ENCODE data around the gene MAN1A1.
"Not testable (repeated sequence)": the region's sequence is repeated elsewhere in the genome, so short reads cannot be mapped to it uniquely, and the experiment has no call there.

MAN1A1 gene

GRCh38 chr6:119163006-119163405 lies 186.6 kb downstream of the MAN1A1 start:
- no peak for DNase-seq

DNA sequence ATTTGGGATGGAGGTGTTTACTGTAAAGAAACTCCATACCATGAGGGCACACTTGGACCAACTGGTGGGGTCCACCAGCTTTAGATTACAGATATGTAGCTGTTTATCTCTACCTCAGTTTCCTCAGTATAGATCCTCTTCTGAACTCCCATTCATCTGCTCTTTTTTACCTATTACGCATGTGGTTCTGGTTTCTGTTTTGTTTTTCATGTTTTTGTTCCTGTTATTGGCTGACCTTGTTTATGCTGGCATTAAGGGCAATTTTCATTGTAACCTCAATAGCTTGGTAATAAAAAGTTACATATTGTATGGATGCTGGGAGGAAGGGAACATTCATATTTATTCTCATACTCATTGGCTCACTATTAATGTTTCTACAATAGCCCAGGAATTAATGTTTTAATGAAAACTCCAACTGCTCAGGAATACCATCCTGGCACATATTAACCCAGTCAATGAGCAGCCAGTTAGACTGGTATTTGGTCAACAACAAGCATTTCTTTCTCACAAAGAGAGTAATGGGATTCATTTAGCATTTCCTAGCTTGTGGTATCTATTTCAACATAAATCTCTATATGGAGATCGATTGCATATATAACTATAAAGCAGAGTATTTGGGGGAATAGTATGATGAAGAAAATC lies 187.3 kb downstream of the MAN1A1 start:
- no peak for DNase-seq

DNA sequence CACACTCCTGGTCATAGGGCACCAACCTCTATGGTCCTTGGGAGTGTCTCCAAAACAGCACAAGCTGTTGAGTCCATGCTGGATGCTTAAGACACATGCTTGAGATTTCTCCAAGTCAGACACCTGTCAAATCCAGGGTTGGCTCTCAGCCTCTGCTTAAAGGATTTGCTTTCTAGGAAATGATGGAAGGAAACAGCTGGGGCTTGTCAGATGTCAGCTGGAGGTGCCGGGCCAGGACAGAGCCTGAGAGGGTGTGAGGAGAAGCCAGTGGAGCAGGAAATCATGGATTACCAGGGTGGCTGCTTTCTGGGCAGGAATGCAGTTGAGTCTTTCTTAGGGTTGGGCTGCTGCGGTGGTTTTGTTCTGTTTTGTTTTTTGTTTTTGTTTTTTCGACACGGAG lies 188.1 kb downstream of the MAN1A1 start:
- no peak for DNase-seq

DNA sequence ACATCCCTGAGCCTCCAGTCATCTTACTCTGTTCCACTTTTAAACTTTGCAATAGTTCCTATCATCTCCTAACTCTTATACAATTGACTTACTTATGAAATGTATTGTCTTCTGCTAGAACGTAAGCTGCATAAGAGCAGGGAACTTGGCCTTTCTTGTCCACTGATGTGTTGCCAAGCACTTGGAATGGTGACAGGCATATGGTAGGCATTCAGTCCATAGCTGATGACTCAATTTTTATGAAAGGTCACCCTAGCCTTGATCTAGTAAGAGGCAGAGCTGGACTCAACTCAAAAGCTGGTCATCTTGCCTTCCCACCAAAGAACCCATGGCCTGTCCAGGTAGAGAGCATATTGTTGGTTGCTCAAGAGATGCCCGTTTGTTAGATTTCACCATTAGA lies 188.7 kb downstream of the MAN1A1 start:
- no peak for DNase-seq

GRCh38 chr6:119158057-119158848 lies 191.3 kb downstream of the MAN1A1 start:
- DNase-seq, result no peak

GRCh38 chr6:119157506-119157815 lies 192.1 kb downstream of the MAN1A1 start:
- no peak for DNase-seq

- DNase-seq, result no peak
Measured at GRCh38 chr6:119156757-119157505, 192.6 kb downstream of the MAN1A1 start.

DNA sequence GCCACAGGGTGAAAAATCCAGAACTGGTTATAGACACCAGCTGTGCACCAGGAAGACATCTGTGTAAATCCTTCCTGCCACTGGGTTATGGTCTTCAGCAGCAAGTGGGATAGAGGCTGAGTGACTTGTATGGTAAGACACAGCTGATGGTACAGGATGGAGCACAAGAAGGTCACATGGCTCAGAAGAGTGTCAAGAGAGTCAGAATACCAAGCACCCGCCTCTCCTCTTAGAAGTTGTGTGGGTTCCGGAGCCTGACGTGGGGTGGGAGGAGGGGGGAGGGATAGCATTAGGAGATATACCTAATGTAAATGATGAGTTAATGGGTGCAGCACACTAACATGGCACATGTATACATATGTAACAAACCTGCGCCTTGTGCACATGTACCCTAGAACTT lies 193.5 kb downstream of the MAN1A1 start:
- not testable (repeated sequence) for DNase-seq

DNA sequence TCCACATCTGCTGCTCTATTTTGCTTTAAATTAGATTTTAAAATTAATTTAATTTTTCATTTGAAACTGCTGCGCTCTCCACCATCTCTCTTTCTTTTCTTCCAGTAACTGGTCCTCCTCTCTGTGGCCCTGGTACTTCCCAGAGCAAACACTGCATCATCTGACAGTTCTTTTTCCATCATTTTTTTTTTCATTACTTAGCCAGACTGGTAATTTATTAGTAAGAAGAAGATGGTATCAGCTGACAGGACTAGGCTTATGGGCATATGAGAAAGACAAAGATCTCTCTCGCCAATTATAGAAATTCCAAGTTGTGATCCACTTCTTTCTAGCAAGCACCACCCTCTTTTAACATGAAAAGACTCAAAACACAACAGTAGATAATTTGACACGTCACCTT lies 197.4 kb downstream of the MAN1A1 start:
- no peak for DNase-seq

- no peak for DNase-seq
Measured at GRCh38 chr6:119148825-119149525, 200.6 kb downstream of the MAN1A1 start.

GRCh38 chr6:119148098-119148824 lies 201.3 kb downstream of the MAN1A1 start:
- DNase-seq, result no peak

GRCh38 chr6:119147101-119148053 lies 202.2 kb downstream of the MAN1A1 start:
- peak; percentile 43 for DNase-seq

GRCh38 chr6:119145111-119145510 lies 204.4 kb downstream of the MAN1A1 start:
- no peak for DNase-seq

- DNase-seq, result no peak
Measured at GRCh38 chr6:119142637-119143036, 206.9 kb downstream of the MAN1A1 start.

DNA sequence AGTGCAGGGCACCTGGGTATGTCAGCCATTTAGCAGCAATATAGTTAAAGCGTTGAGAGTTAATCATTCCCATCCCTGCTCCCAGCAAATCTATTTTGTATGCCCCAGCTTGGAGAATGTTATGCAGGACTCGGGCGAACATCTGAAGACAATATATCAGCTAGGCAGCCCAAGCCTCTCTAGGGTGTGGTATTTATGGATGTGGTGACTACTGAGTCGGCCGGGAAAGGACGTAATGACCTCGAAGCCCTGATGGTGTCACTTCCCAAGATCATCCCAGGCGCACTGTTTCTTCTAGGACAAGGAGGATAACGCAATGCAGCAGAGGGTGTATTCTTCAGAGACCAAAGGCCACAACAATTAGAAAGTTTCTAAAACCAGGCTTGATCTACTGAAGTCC lies 207.5 kb downstream of the MAN1A1 start:
- no peak for DNase-seq

DNA sequence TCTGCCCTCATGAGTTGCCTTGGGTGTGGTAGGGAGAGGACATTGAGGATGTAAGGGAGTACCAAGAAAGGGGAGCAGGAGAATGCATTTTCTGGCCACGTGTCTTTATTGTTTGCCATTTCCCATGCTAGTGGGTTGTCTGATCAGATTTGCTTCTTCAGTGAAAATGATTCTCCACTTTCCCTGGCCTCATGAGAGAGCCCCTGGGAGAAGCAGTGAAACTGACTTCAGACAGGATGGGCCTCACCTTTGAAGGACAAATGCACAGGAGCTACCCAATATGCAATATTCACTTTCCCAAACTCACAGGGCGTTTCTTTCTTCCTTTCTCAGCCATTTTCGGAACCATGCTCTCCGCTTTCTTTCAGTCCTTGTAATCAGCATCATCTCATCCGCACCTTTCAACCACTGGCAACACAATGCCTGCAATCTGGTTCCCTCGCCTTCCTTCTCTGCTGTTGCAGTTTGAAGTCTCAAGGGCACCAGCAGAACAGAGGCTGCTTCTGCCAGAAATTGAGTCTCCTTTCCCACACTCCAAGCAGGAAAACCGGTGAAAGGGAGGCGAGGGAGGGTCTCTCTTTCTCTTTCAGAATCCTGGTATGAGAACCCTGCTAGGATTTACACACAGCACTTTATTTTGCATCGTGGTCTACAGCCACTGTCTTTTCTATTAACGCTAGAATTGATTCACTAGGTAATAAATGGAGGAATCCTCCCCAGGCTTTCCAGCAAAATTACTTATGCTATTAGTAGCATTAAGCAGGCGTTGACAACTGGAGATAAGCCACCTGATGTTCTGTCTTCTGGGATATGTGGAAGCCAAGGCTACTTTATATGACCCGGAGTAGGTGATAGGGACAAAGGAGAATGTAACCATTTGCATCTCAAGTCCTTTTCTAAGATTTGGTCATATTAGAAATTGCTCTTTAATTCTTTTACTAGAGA lies 209.1 kb downstream of the MAN1A1 start:
- DNase-seq, result no peak

GRCh38 chr6:119138906-119139541 lies 210.5 kb downstream of the MAN1A1 start:
- DNase-seq, result no peak

DNA sequence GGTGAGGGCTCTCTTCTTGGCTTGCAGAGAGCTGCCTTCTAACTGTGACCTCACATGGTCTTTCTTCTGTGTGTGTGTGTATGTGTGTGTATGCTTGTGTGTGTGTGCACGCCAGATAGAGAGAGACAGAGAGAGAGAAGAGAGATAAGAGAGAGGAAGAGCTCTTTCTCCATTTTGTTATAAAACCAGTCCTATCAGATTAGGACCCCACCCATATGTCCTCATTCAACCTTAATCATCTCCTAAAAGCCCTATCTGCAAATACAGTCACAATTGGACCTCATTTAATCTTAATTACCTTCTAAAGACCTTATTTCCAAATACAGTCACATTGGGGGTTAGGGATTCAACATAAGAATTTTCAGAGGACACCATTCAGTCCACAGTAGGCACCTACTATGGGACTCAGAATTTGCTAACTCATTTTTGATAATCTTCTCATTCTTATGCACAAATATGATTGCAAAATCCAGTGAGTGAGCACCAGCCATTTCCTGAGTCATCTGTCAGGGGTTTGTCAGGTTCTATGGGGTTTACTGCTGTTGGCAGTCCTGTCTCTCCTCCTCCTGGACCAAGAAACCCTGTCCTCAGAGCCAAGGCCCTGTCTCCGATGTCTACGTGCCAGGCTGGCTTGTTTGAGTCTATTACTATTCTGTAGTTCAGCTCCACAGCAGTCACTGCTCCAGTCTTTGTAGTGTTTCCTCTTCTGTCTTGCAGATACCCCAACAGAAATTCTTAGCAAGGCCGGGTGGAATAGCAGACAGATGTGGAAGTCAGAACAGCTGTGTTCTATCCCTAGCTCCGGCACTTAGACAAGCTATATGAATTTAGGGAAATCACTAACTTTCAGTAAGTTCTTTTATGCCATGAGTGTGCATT lies 212.1 kb downstream of the MAN1A1 start:
- no peak for DNase-seq

DNA sequence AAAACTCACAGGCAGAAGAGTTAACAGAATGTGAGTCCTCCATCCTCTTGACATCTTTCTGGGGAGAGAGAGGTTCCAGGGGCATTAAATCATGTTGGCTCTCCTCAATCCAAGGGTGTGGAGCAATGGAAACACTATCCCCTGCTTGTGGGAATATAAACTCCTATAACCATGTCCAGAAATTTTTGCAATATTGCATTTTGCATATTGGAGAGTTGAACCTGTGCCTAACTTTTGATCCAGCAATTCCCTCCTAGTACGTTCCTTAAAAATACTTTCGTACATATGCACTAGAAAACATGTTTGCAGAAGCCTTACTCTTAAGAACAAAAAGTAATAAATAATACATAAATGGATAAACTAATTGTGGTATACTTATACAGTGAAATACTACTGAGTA lies 214.8 kb downstream of the MAN1A1 start:
- DNase-seq, result no peak
